ENCODE results near the gene MARVELD1.

DNA sequence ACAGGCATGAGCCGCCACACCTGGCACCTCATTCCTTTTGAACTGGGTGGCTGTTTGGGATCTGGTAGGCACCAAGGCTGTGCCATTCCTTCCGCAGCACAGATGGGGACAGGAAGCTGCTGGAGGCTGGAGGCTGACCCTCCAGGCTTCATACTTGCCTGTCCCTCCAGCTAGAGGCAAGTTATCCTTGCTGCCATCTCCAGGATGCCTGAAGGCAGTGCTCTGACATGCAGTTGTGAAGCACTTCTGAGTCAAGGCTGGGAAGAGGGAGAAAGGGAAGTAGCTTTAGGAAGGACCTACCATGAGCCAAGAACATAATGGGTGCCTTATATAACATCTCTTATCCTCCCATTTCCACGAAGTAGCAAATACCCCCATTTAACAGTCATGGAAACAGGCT lies 9.5 kb downstream of the MARVELD1 start:
- TF ChIP-seq, protein P1, sequence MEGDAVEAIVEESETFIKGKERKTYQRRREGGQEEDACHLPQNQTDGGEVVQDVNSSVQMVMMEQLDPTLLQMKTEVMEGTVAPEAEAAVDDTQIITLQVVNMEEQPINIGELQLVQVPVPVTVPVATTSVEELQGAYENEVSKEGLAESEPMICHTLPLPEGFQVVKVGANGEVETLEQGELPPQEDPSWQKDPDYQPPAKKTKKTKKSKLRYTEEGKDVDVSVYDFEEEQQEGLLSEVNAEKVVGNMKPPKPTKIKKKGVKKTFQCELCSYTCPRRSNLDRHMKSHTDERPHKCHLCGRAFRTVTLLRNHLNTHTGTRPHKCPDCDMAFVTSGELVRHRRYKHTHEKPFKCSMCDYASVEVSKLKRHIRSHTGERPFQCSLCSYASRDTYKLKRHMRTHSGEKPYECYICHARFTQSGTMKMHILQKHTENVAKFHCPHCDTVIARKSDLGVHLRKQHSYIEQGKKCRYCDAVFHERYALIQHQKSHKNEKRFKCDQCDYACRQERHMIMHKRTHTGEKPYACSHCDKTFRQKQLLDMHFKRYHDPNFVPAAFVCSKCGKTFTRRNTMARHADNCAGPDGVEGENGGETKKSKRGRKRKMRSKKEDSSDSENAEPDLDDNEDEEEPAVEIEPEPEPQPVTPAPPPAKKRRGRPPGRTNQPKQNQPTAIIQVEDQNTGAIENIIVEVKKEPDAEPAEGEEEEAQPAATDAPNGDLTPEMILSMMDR (IDR thresholded peaks at IDR 0.05), result no peak
- no peak for TF ChIP-seq POLR2A (IDR thresholded peaks at IDR 0.05)
- TF ChIP-seq EP300 (IDR thresholded peaks at IDR 0.05), result no peak

All from ovary (tissue), 3 donors.